DOHH2 (cell line): Measurements from ENCODE around the gene FAM114A2.

ENCODE experiments used
- CTCF ChIP-seq: fragments of 200-600 bp; sonication (generic); IDR thresholded peaks from one replicate; pipeline ENCODE4 v1.5.1; 2014; ENCODE audit warnings: antibody characterized with exemption, mild to moderate bottlenecking, low read depth, low read length; ENCODE audit not compliant: poor library complexity, severe bottlenecking
- EZH2phosphoT487 ChIP-seq: fragments of 200-600 bp; sonication (generic); IDR thresholded peaks from 2 replicates; pipeline ENCODE4 v1.6.1; 2017; ENCODE audit warnings: borderline replicate concordance, mild to moderate bottlenecking, antibody characterized with exemption, low read length, moderate library complexity, mixed read lengths

GRCh38 chr5:154059039-154059430 is 20.3 kb upstream of the FAM114A2 start:
- TF ChIP-seq CTCF, result no peak
- TF ChIP-seq EZH2phosphoT487, result no peak
